ENCODE data around the gene ATG13. TPM values are rescaled to one million over a fixed set of nuclear protein-coding genes. Genes with fewer than 3 reads are reported as not detected.

ATG13 gene
- total and polyA plus RNA-seq, 7 donors: 16.8 to 50.7 (median 32.7) TPM

DNA sequence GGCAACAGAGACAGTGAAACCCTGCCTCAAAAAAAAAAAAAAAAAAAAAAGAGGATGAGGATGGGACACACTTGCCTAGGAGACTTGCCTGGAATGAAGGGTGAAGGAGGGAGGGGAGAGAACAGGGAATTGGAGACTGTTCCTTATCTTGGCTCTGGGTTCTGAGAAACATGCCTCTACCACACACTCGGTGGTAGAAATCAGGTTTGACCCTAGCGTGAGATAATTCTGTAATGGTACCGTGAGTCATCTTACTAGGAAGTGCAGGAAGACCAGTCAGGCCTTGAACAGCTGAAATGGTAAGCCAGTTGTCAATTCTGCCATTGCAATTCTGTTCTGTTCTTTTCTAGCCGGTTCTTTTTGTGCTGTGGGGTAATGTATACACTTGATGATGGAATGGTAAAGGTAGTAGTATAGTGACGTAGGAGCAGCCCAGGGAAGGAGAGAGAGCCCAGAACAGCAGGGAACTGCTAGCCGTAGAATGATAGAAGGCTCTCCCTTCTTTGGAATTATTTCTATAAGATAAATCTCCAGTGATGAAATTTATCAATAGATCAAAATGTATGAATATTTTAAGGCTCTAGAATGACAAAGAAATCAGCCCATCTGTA, 19.6 kb upstream of the ATG13 start:
- ATAC-seq: no peak
- intact Hi-C loops (cut with DNase I): no loop called here
- 72 to 88% (median 77%) methylated on average over 6 of the region's 6 CpGs for WGBS, 3 donors

DNA sequence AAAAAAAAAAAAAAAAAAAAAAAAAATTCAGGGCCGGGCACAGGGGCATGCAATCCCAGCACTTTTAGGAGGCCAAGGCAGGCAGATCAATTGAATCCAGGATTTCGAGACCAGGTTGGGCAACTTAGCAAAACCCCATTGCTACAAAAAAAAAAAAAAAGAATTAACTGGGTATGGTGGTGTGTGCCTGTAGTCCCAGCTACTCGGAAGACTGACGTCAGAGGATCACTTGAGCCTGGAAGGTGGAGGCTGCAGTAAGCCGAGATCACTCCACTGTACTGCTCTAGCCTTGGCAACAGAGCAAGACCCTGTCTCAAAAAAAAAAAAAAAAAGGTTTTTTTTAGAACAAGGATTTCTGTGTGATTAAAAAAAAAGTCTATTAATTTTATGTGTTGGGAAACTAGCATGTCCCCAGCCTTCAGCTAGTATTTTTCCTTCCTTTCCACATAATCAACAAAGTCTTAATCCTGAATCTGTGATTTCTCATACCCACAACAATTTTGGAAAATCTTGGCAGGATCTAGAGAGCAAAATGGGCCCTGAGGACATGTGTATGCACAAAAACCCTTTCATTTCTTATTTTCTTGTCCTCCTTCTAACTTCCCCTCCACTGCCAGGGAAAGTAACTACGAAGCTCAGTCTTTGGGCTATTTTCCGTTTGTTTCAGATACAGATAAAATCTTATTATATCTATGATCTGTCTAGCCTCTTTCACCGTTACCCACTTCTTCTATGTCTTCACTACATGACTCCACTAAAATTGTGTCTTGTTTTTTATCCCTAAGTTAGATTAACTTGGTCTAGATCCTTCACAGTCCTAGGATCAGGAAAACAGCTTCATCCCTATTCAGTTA, 17.8 kb upstream of the ATG13 start:
- WGBS, 3 donors: 72 to 88% (median 74%) methylated on average over 8 of the region's 8 CpGs
- Histone ChIP-seq H3K4me3 (no peak overlapping the region), H3K27me3 (ENCODE audit: insufficient read depth in 3 of 3, low read length in 2 of 3) (no peaks in the 10 kb centered on the region), H3K36me3 (ENCODE audit: insufficient read depth in 1 of 2, low read depth in 1 of 2) (peaks cover 0 to 7% of the 10 kb centered on the region in 2 donors), H3K4me1 (peaks cover 9% of the 10 kb centered on the region), H3K9me3 (no peaks in the 10 kb centered on the region), H3K27ac (peak overlapping the region; percentile 19)
- intact Hi-C loops (cut with DNase I): no loop called here
- DNase-seq (no peak), ATAC-seq (no peak)
- TF ChIP-seq, protein P1, sequence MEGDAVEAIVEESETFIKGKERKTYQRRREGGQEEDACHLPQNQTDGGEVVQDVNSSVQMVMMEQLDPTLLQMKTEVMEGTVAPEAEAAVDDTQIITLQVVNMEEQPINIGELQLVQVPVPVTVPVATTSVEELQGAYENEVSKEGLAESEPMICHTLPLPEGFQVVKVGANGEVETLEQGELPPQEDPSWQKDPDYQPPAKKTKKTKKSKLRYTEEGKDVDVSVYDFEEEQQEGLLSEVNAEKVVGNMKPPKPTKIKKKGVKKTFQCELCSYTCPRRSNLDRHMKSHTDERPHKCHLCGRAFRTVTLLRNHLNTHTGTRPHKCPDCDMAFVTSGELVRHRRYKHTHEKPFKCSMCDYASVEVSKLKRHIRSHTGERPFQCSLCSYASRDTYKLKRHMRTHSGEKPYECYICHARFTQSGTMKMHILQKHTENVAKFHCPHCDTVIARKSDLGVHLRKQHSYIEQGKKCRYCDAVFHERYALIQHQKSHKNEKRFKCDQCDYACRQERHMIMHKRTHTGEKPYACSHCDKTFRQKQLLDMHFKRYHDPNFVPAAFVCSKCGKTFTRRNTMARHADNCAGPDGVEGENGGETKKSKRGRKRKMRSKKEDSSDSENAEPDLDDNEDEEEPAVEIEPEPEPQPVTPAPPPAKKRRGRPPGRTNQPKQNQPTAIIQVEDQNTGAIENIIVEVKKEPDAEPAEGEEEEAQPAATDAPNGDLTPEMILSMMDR (IDR thresholded peaks at IDR 0.05): no peak

More for the DNA sequence above, 19.6 kb upstream of the ATG13 start:
- no peaks in the 10 kb centered on the region for H3K9me3 ChIP-seq
- H3K27me3 ChIP-seq (ENCODE audit: insufficient read depth in 3 of 3, low read length in 2 of 3): no peaks in the 10 kb centered on the region
- H3K4me1 ChIP-seq: peaks cover 15% of the 10 kb centered on the region
- H3K36me3 ChIP-seq (ENCODE audit: insufficient read depth in 1 of 2, low read depth in 1 of 2): no peaks in the 10 kb centered on the region
- H3K27ac ChIP-seq: no peak overlapping the region
- TF ChIP-seq, protein P1 (IDR thresholded peaks at IDR 0.05): no peak
- H3K4me3 ChIP-seq: no peak overlapping the region
- no peak for DNase-seq

- DNase-seq: no peak
- H3K36me3 ChIP-seq (ENCODE audit: insufficient read depth in 1 of 2, low read depth in 1 of 2): peaks cover 0 to 7% of the 10 kb centered on the region in 2 donors
- intact Hi-C loops (cut with DNase I): no loop called here
- H3K27me3 ChIP-seq (ENCODE audit: insufficient read depth in 3 of 3, low read length in 2 of 3): no peaks in the 10 kb centered on the region
- peaks cover 7% of the 10 kb centered on the region for H3K4me1 ChIP-seq
- H3K4me3 ChIP-seq: no peak overlapping the region
- H3K27ac ChIP-seq: peak overlapping the region; percentile 19
- TF ChIP-seq, protein P1 (IDR thresholded peaks at IDR 0.05): no peak
- ATAC-seq: no peak
- H3K9me3 ChIP-seq: no peaks in the 10 kb centered on the region
- 76 to 83% (median 77%) methylated on average over 3 of the region's 3 CpGs for WGBS, 3 donors
Observed at GRCh38 chr11:46600194-46600960, 17.0 kb upstream of the ATG13 start.

- DNase-seq: no peak
- Histone ChIP-seq H3K27ac (peak overlapping the region; percentile 10), H3K4me1 (peaks cover 7% of the 10 kb centered on the region), H3K36me3 (ENCODE audit: insufficient read depth in 1 of 2, low read depth in 1 of 2) (peaks cover 0 to 7% of the 10 kb centered on the region in 2 donors), H3K9me3 (no peaks in the 10 kb centered on the region), H3K4me3 (no peak overlapping the region), H3K27me3 (ENCODE audit: insufficient read depth in 3 of 3, low read length in 2 of 3) (no peaks in the 10 kb centered on the region)
- peak in 1 of 4 donors; percentile 67 for ATAC-seq
- TF ChIP-seq, protein P1 (IDR thresholded peaks at IDR 0.05): no peak
- WGBS, 3 donors: 31 to 49% (median 48%) methylated on average over 1 of the region's 1 CpG
- intact Hi-C loops (cut with DNase I): no loop called here
Observed at GRCh38 chr11:46601129-46601528, 16.2 kb upstream of the ATG13 start.
